ENCODE data around the gene CCDC6. TPM values are rescaled to one million over a fixed set of nuclear protein-coding genes. Genes with fewer than 3 reads are reported as not detected.

CCDC6 gene
- total RNA-seq, 4 donors from 2014 or later: 21.5 to 42.2 (median 35.6) TPM

DNA sequence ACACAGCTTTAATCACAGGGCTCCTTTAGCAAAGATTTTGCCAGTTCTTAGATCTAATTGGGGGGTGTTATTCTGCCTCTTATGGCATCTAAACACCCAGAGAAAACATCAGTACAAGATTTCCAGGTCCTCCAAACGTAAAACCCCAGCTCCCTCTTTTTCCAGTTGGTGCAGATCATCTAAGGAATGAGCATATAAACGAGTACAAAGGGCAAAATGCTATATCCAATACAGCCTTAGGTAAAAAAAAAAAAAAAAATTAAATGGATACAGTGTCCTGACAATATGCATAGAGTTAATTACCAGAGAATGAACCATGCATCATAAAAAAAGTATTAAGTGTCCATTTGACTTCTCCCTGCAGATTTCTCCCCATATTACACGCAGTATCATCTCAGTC, 50.3 kb downstream of the CCDC6 start:
- TF ChIP-seq, protein P1, sequence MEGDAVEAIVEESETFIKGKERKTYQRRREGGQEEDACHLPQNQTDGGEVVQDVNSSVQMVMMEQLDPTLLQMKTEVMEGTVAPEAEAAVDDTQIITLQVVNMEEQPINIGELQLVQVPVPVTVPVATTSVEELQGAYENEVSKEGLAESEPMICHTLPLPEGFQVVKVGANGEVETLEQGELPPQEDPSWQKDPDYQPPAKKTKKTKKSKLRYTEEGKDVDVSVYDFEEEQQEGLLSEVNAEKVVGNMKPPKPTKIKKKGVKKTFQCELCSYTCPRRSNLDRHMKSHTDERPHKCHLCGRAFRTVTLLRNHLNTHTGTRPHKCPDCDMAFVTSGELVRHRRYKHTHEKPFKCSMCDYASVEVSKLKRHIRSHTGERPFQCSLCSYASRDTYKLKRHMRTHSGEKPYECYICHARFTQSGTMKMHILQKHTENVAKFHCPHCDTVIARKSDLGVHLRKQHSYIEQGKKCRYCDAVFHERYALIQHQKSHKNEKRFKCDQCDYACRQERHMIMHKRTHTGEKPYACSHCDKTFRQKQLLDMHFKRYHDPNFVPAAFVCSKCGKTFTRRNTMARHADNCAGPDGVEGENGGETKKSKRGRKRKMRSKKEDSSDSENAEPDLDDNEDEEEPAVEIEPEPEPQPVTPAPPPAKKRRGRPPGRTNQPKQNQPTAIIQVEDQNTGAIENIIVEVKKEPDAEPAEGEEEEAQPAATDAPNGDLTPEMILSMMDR (IDR thresholded peaks at IDR 0.05; ENCODE audit: low read depth): no peak

DNA sequence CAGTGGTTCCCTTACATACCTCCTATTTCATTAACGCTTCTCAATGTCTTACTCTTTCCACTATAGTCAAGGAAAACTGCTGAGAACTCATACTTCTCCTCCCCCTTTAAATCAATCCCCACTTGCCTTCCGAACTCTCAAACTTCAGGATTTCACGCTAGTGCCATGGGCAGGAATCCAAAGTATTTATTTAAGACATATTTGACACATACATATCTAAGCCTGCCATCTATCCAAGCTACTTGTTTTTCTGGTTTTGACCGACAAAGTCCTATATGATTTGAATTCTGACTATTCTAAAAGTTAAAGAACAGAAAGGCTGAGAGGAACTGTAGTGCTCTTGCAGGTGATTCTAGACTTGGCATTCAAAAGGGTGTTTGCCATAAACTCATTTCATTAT, 51.8 kb downstream of the CCDC6 start:
- TF ChIP-seq, protein P1 (IDR thresholded peaks at IDR 0.05; ENCODE audit: low read depth): no peak

DNA sequence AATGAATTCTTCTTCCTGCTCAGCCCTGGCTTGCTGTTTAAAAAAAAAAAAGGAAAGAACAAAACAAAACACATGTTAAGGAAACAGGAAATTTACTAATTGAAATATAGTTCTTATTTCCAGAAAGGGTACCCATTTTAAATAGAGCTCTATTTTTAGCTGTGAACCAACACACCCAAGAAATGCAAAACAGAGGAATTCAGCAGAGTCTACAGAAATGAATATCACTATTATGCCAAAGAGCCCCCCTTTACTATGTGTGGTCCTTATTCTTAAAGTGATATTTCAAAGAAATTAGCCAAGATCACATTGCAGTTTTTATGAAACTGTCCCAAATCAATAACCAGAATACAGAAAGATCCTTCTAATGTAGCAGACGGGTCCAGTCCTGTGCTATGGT, 53.7 kb downstream of the CCDC6 start:
- TF ChIP-seq, protein P1 (IDR thresholded peaks at IDR 0.05; ENCODE audit: low read depth): no peak

DNA sequence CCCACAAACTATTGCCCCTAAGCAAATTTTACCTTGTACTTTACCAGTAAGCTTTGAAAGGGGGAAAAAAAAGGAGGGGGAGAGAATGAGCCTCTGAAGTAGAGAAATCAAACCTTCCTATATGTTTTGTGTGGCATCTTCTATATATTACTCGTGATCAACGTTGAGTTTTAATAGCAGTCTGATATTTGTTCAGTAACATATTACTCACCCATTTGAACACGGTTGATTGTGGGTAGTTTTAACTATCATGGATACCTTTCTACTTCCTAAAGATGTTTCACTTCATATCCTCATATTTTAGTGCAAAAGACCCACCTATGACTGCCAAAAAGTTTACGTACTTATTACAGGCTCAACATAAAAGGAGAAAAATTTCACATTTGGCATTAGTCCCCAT, 54.5 kb downstream of the CCDC6 start:
- TF ChIP-seq, protein P1 (IDR thresholded peaks at IDR 0.05; ENCODE audit: low read depth): no peak

DNA sequence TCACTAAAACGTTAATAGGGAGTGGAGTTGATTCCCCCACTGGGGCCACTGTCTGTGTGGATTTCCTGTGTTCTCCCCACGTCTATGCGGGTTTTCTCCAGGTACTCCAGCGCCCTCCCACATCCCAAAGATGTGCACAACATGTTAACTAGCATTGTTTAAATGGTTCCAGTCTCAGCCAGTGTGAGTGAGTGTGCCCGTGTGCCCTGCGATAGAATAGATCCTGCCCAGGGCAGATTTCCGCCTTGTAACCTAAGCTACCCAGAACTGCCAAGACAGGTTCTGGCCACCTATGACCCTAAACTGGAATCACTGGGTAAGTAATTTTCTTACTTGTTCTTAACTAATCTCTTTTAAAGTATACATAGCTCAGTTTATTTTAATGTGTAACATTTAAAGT, 58.5 kb downstream of the CCDC6 start:
- TF ChIP-seq, protein P1 (IDR thresholded peaks at IDR 0.05; ENCODE audit: low read depth): no peak

DNA sequence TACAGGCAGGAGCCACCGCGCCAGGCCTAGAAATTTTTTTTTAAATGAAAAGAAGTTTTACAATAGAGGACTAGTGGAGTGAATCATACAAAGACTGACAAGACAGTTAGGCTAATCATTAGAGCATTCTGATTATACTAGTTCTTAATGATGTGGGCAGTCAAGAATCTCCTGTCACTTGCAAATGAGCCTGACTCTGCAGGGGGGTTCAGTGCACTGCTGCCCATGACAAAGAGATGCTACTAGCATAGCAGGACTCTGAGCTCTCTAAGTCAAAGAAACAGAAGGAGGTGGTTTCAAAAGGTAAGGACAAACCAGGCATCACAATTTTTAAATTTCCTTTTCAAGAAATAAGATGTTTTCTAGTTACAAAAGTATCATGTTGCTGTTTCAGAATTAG, 59.0 kb downstream of the CCDC6 start:
- TF ChIP-seq, protein P1 (IDR thresholded peaks at IDR 0.05; ENCODE audit: low read depth): no peak

DNA sequence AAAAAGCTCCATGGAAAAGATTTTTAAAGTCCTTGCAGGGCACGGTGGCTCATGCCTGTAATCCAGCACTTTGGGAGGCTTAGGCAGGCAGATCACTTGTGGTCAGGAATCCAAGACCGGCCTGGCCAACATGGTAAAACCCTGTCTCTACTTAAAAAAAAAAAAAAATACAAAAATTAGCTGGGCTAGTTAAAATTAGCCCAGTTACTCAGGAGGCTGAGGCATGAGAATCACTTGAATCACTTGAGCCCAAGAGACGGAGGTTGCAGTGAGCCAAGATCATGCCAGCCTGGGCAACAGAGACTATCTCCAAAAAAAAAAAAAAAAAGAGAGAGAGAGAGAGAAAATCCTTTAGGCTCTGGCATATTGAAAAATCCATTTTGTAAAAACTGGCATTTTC, 61.9 kb downstream of the CCDC6 start:
- TF ChIP-seq, protein P1 (IDR thresholded peaks at IDR 0.05; ENCODE audit: low read depth): no peak
